ENCODE measurements around the gene RALGPS2. TPM values are rescaled to one million over a fixed set of nuclear protein-coding genes. Genes with fewer than 3 reads are reported as not detected.

RALGPS2 gene
- total and polyA plus RNA-seq, 12 donors: 2.5 to 36.7 (median 12.9) TPM

- intact Hi-C loops (cut with DNase I): no loop called here
- no peak overlapping the region for H3K4me3 ChIP-seq
- no peaks in the 10 kb centered on the region for H3K9me3 ChIP-seq (replicated peaks in 1 of 3)
- no peaks in the 10 kb centered on the region for H3K36me3 ChIP-seq (replicated peaks in 1 of 2)
- H3K4me1 ChIP-seq (replicated peaks in 1 of 2): no peaks in the 10 kb centered on the region
- DNase-seq: no peak
- no peaks in the 10 kb centered on the region for H3K27me3 ChIP-seq
- TF ChIP-seq, protein P1, sequence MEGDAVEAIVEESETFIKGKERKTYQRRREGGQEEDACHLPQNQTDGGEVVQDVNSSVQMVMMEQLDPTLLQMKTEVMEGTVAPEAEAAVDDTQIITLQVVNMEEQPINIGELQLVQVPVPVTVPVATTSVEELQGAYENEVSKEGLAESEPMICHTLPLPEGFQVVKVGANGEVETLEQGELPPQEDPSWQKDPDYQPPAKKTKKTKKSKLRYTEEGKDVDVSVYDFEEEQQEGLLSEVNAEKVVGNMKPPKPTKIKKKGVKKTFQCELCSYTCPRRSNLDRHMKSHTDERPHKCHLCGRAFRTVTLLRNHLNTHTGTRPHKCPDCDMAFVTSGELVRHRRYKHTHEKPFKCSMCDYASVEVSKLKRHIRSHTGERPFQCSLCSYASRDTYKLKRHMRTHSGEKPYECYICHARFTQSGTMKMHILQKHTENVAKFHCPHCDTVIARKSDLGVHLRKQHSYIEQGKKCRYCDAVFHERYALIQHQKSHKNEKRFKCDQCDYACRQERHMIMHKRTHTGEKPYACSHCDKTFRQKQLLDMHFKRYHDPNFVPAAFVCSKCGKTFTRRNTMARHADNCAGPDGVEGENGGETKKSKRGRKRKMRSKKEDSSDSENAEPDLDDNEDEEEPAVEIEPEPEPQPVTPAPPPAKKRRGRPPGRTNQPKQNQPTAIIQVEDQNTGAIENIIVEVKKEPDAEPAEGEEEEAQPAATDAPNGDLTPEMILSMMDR (IDR thresholded peaks at IDR 0.05): no peak
- TF ChIP-seq POLR2A (IDR thresholded peaks at IDR 0.05): no peak
- no peak overlapping the region for H3K27ac ChIP-seq
- WGBS, 4 donors: 78 to 91% (median 86%) methylated on average over 1 of the region's 1 CpG
Observed at GRCh38 chr1:178704833-178705232, 20.2 kb upstream of the RALGPS2 start.

GRCh38 chr1:178706432-178706831, 18.6 kb upstream of the RALGPS2 start:
- H3K36me3 ChIP-seq (replicated peaks in 1 of 2): no peaks in the 10 kb centered on the region
- WGBS, 4 donors: 47 to 76% (median 53%) methylated on average over 2 of the region's 2 CpGs
- DNase-seq: peak in 4 of 7 donors; percentile 31 to 64 (median 44)
- intact Hi-C loops (cut with DNase I): no loop called here
- no peaks in the 10 kb centered on the region for H3K9me3 ChIP-seq (replicated peaks in 1 of 3)
- H3K4me1 ChIP-seq (replicated peaks in 1 of 2): peaks cover 5 to 9% of the 10 kb centered on the region in 2 donors
- no peak overlapping the region for H3K4me3 ChIP-seq
- no peak for TF ChIP-seq POLR2A (IDR thresholded peaks at IDR 0.05)
- TF ChIP-seq, protein P1 (IDR thresholded peaks at IDR 0.05): no peak
- H3K27ac ChIP-seq: no peak overlapping the region
- no peaks in the 10 kb centered on the region for H3K27me3 ChIP-seq

DNA sequence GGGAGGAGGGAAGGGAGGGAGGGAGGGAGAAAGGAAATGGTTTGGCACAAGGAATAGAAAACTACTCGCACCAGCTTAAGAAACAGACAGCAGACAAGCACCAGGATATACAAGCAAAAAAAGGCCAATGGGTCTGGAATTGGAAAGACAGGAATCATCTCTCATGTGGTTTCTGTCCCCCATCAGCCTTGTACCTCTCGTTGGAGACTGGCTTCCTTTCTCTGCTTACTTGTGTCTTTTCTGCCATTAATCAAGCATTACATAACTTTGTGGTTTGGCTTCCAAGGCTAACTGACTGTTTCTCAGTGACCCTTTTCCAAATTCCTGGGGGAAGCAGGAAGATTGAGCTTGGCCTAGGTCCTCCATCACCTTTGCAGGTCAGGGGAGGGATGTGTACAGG, 11.8 kb upstream of the RALGPS2 start:
- Histone ChIP-seq H3K27me3 (no peaks in the 10 kb centered on the region), H3K9me3 (replicated peaks in 1 of 3) (no peaks in the 10 kb centered on the region), H3K27ac (no peak overlapping the region), H3K4me3 (no peak overlapping the region), H3K36me3 (replicated peaks in 1 of 2) (no peaks in the 10 kb centered on the region), H3K4me1 (replicated peaks in 1 of 2) (peaks cover 5 to 9% of the 10 kb centered on the region in 2 donors)
- DNase-seq: no peak
- intact Hi-C loops (cut with DNase I): no loop called here
- WGBS, 4 donors: 26 to 49% (median 32%) methylated on average over 2 of the region's 2 CpGs
- TF ChIP-seq, protein P1 (IDR thresholded peaks at IDR 0.05): no peak
- no peak for TF ChIP-seq POLR2A (IDR thresholded peaks at IDR 0.05)

DNA sequence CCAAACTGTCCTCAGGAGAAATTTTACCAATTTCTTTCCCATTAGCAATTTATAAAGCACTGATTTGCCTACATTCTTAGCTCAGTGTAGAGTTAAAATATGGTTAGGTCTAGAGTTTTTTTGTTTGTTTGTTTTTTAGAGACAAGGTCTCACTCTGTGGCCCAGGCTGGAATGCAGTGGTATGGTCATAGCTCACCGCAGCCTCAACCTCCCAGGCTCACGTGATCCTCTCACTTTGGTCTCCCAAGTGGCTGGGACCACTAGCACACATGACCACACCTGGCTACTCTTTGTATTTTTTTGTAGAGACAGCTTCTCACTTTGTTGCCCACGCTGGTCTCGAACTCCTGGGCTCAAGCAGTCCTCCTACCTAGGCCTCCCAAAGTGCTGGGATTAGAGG, 10.6 kb upstream of the RALGPS2 start:
- no peaks in the 10 kb centered on the region for H3K27me3 ChIP-seq
- H3K4me3 ChIP-seq: no peak overlapping the region
- TF ChIP-seq, protein P1 (IDR thresholded peaks at IDR 0.05): no peak
- no peak for TF ChIP-seq POLR2A (IDR thresholded peaks at IDR 0.05)
- H3K4me1 ChIP-seq (replicated peaks in 1 of 2): peaks cover 5 to 9% of the 10 kb centered on the region in 2 donors
- no peak for DNase-seq
- H3K36me3 ChIP-seq (replicated peaks in 1 of 2): no peaks in the 10 kb centered on the region
- WGBS, 4 donors: 93 to 100% (median 96%) methylated on average over 3 to 4 of the region's 4 CpGs
- no peaks in the 10 kb centered on the region for H3K9me3 ChIP-seq (replicated peaks in 1 of 3)
- H3K27ac ChIP-seq: no peak overlapping the region
- intact Hi-C loops (cut with DNase I): no loop called here

Data from adrenal gland (tissue), 12 donors.